ENCODE data around the gene CHIC2. TPM values are rescaled to one million over a fixed set of nuclear protein-coding genes. Genes with fewer than 3 reads are reported as not detected.

Gene CHIC2
- total RNA-seq, 2 experiments from 2014 or later, result 26.1 to 28.4 TPM

DNA sequence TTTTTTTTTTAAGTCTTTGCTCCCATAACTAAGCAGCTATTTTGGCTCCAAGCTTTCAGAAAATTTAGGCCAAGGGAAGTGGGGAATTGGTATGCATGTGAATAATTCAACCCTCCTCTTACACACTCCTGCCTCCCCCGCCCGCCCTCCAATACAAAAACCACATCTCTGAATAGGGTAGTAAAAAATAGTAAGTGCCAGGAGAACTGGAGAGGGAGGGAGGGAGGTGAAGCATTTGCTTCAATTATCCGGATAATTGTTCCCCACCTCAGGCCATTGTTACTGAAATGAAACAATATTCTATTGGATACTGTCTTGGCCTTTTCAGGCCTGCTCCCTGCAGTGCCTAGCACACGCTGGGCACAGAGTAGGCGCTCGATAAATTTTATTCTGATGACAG, 30.0 kb upstream of the CHIC2 start:
- ChIA-PET POLR2A (no interaction called here), CTCF (interaction anchor here (1.3 kb wide), 1 partner anchor 139 kb away, joined by 5 read pairs; no protein-coding TSS in a partner anchor)

DNA sequence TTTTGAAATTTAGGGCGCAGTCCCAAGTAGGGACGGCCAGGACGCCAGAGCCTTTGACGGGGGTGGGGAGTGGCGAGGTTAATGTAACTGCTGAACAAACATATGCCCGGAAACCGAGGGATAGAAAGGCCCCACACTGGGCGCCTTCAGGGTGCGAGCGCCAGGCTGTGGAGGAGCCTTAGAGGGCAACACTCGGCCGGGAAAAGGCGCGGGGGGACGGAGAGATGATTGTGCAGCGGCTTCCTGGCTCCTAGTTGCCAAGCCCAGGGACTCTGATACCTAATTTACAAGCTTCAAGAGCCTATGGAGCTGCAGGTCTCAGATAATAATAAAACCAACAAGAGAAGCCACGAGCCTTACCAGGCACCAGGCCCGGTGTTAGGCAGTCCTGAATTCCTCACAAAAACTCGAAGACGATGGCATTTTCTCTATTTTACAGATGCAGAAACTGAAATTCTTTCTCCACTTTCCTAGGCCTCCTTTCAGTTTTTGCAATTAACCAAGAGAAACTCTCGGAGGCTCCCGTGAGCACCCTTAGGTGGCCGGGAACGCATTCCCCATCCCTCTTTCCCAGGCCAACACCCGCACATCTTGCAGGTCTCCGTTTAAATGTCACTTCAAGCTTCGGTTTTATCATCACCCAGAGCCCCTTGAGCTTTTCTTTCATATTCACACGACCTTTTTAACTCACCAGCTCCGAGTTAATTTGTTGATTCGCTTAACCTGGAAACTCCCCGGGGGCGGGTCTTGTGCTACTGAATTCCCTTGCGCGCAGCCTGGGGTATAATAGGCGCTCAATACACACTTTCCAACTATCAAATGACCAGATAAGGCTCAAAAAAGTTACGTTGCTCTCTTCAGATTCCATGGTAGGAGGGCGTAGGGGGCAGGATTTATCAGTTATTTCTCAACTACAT, 29.2 kb upstream of the CHIC2 start:
- ChIA-PET POLR2A (no interaction called here), CTCF (interaction anchor here (1.3 kb wide), 1 partner anchor 140 kb away, joined by 5 read pairs; no protein-coding TSS in a partner anchor)

- CTCF ChIA-PET, result no interaction called here
- POLR2A ChIA-PET, result no interaction called here
These were observed 28.3 kb upstream of the CHIC2 start for GRCh38 chr4:54092405-54093323.

DNA sequence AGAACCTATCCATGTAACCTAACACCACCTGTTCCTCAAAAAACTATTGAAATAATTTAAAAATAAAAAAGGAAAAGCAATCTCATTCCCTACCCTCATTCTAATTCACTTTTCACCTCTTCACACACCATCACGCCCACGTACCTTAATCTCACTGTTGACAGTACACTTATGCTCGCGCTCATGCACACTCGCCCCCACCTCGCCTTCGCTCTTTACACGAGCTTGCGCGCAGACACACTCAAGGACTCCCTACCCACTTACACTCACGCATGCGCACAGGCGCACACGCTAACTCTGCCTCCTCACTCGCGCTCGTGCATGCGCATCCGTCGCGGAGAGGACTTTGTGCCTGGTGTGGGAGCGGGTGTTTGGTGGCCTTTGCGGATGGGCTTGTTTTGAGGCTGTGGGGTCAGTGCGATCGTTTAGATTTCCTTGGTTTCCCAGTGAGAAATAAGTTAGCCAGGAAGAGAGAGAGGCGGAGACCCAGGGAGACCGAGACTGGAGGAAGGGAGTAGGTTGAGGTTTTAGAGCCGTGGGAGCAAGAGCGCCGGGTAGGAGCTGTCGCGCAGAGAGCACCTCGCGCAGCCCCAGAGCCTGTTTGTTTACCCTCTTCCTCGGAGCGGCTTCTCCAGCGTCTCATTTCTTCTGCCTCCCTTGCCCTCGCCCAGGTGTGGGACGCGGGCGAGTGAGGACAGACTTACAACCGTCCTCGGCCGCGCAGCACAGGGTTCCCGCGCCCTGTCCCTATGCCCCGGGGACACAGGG, 27.4 kb upstream of the CHIC2 start:
- ChIA-PET CTCF (no interaction called here), POLR2A (no interaction called here)

DNA sequence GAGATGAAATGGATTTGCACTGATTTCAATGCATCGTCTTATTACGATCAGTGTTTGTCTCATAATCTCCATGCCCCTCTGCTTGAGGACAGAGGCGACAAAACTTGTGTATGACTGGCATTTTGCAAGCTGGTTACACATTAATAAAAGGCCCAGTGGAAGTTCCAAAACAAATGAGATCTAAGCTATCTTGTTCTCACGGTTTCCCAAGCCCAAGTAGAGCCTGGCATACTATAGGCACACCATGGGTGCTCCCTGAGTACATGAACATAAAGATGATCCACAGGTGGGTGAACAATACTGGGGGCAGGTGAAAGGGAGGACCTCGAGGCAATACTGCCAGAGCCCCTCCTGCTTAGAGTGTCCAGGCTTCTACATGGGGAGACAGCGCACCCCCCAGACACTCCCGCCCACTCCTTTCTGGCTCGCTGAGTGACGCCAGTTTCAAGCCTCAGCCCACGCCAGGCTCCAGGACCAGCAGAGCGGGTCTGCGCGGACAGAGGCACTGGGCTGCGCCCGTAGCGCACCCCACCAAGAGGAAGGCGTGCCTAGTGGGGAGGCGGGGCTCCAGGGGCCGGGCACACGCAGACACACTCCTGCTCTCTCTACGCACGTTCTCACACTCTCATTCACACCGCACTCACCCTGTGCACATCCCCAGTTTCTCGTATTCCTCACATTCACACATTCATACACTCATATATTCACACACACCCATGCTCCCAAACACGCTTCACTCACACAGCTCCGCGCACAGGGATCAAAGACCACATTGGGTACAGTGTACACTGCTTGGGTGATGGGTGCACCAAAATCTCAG, 26.6 kb upstream of the CHIC2 start:
- ChIA-PET POLR2A (no interaction called here), CTCF (interaction anchor here (0.7 kb wide), 1 partner anchor 143 kb away, joined by 3 read pairs; no protein-coding TSS in a partner anchor)

GRCh38 chr4:54090404-54090803, 26.0 kb upstream of the CHIC2 start:
- ChIA-PET CTCF (interaction anchor here (0.7 kb wide), 1 partner anchor 144 kb away, joined by 3 read pairs; no protein-coding TSS in a partner anchor), POLR2A (no interaction called here)

GRCh38 chr4:54089875-54090274, 25.5 kb upstream of the CHIC2 start:
- CTCF ChIA-PET, result no interaction called here
- POLR2A ChIA-PET, result no interaction called here

DNA sequence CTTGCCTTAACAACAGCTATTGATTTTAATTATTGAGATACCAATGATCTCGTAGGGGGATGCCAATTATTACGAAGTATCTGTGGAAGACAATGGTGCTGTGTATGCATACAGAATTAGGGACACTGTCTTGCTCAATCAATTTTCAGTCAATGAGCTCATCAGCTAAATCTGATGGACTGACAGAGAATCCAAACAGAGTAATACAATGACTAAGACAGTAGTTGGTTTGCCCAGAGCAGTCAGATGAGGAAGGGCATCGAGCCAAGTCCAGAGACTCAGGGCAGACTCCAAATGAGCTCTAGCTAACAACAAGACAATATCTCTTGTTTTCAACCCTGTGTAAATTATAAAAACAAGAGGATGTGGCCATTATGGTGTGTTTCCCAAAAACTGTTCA, 20.9 kb upstream of the CHIC2 start:
- CTCF ChIA-PET, result no interaction called here
- POLR2A ChIA-PET, result interaction anchor here (1.0 kb wide), 1 partner anchor 13 kb away, joined by 4 read pairs; no protein-coding TSS in a partner anchor

DNA sequence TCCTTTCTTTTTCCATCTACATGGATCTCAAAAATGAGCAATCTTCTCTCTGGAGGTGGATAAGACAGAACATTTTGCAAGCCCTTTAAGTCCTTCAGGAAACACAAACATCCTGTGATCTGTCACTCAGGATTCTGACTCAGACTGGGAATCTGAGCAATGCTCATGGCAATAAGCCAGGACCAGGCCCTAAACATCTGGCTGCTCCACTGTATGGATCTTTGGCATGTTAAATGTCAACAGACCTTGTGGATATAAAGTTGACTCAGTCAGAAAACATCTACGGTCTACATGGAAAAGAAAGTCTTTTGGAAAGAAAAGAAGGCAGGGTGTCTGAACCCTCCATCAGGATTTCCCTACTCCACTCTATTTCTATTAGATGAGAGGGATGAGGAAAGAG, 17.8 kb upstream of the CHIC2 start:
- CTCF ChIA-PET, result no interaction called here
- POLR2A ChIA-PET, result no interaction called here

DNA sequence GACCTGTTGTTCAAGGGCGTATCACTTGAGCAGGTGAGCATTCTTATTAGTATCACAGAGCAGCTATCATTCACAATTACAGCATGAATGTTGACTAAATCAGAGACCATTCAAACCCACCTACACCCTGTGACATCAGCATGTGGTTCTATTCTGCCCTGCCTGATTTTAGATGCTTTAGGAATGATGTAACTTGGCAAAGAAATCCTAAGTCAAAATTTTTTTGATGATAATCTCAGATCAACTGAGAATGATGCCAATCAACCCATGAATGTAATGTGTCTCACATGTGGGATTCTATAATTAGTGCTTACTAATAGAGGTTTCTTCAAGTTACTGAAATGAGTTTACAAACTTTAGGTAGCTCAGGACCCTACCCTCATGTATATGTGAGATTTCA, 13.4 kb upstream of the CHIC2 start:
- CTCF ChIA-PET, result no interaction called here
- POLR2A ChIA-PET, result no interaction called here

GRCh38 chr4:54076673-54077072, 12.3 kb upstream of the CHIC2 start:
- POLR2A ChIA-PET, result no interaction called here
- CTCF ChIA-PET, result interaction anchor here (1.5 kb wide), 1 partner anchor 10 kb away, joined by 3 read pairs; no protein-coding TSS in a partner anchor

DNA sequence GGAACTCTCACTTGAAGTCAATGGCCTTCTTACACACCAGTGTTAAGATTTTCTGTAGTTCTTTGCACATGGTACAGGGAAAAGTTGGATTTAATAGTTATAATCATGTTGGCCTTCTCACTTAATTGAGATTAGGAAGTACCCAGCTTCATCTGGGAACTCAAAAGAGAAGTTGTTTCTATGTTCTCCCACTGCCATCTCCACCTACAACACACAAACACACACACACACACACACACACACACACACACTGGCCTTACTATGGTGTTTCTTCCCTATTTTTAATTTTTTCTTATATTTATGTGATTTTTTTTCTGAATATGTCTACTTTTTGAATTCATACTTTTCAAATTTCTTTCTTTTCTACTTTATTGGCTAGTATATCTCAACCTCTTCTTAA, 10.0 kb upstream of the CHIC2 start:
- POLR2A ChIA-PET, result no interaction called here
- CTCF ChIA-PET, result no interaction called here

GRCh38 chr4:54073271-54073880, 9.0 kb upstream of the CHIC2 start:
- CTCF ChIA-PET, result no interaction called here
- POLR2A ChIA-PET, result interaction anchor here (0.6 kb wide), 1 partner anchor 35 kb away, joined by 3 read pairs; no protein-coding TSS in a partner anchor

GRCh38 chr4:54067166-54067565, 2.8 kb upstream of the CHIC2 start:
- POLR2A ChIA-PET, result interaction anchor here (0.6 kb wide), 1 partner anchor 946 kb away, joined by 3 read pairs; no protein-coding TSS in a partner anchor

GRCh38 chr4:54066718-54067129, 2.3 kb upstream of the CHIC2 start:
- ChIA-PET POLR2A (interaction anchor here (0.6 kb wide), 1 partner anchor 946 kb away, joined by 3 read pairs; no protein-coding TSS in a partner anchor), CTCF (interaction anchor here (1.0 to 1.6 kb wide), 2 partner anchors 9 to 167 kb away, joined by 3 to 5 read pairs; no protein-coding TSS in a partner anchor)

More at GRCh38 chr4:54067166-54067565, 2.8 kb upstream of the CHIC2 start:
- CTCF ChIA-PET, result interaction anchor here (1.0 to 1.6 kb wide), 2 partner anchors 9 to 166 kb away, joined by 3 to 5 read pairs; no protein-coding TSS in a partner anchor

DNA sequence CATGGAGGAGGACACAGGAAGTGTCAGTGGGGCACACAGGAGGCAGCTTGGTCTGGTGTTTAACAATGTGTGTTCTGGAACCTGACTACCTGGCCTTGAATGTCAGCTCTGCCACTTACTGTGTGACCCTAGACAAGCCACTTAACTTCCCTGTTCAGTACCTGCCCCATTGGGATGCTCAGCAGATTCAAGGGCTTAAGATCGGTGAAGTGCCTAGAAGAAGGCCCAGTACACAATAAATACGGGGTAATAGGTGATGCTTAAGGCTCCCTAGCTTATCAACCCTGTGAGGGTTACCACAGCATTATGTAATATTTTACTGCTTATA, 1.6 kb upstream of the CHIC2 start:
- POLR2A ChIA-PET, result no interaction called here
- CTCF ChIA-PET, result interaction anchor here (1.6 kb wide), 1 partner anchor 167 kb away, joined by 5 read pairs; no protein-coding TSS in a partner anchor

DNA sequence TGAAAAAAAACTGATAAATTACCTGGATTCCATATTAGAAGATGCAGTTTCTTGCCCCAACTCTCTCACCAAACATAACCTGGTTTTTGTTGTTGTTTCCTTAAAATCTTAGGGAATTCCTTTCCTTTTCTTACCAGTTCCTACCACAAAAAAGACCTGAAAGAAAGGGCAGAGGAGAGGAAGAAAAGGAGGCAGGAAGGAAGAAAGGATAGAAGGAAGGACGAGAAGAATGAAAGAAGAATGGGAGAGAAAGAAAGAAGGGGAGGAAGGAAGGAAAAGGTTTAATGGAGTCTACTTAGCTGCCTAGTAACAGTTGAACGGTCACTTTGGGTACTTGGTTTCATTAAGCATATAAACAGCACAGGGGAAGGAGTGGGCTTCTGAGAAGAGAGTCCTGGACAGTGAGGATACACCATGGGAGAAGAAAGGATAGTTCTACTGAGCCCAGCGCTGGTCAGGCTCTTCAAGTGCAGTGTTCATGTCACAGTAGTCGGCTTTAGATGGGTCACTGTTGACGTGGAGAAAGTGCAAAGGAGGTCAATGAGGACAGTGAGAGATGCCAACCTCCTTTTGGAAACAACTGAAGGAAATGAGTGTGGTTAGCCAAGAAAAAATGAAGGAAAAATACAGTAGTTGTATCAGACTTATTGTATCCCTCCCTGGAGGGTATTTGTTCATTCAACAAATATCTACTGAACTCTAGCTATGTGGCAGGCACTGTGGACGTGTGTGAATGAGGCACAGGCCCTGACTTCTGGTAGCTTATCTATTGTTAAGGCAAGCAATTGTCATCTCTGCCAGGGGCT, 1.1 kb upstream of the CHIC2 start:
- CTCF ChIA-PET, result interaction anchor here (1.6 kb wide), 1 partner anchor 168 kb away, joined by 5 read pairs; no protein-coding TSS in a partner anchor

More for the DNA sequence above, 1.1 kb upstream of the CHIC2 start:
- POLR2A ChIA-PET, result interaction anchor here (0.7 kb wide), 1 partner anchor 1279 kb away, joined by 6 read pairs; no protein-coding TSS in a partner anchor
